Urinary bladder (tissue), 4 donors: ENCODE results near the gene KANSL1L. TPM values are rescaled to one million over a fixed set of nuclear protein-coding genes. Genes with fewer than 3 reads are reported as not detected.

ENCODE experiments used
- DNase-seq: peaks from one replicate; pipeline ENCODE4 v3.0.0-alpha.2; 2015; ENCODE audit errors: extremely low spot score
- H3K27ac ChIP-seq: one replicate; pipeline ENCODE4 v1.5.1; 2013; ENCODE audit warnings: low read depth, mild to moderate bottlenecking, moderate library complexity
- H3K36me3 ChIP-seq: one replicate; pipeline ENCODE4 v1.6.1; 2013; ENCODE audit warnings: mild to moderate bottlenecking, moderate library complexity; ENCODE audit not compliant: insufficient read depth
- H3K4me1 ChIP-seq: one replicate; pipeline ENCODE4 v1.6.1; 2013; ENCODE audit warnings: mild to moderate bottlenecking, moderate library complexity; ENCODE audit not compliant: insufficient read depth
- H3K4me3 ChIP-seq: one replicate; pipeline ENCODE4 v1.5.1; 2013; ENCODE audit warnings: low read depth, low read length
- WGBS: extraction: QIAGEN DNeasy Blood & Tissue Kit; methylation state at CpG from one replicate; pipeline ENCODE4 v1.1.7; 2013; 5-methylcytosine and 5-hydroxymethylcytosine counted together
- polyA plus RNA-seq: library from polyadenylated mRNA; stranded (reverse); fragments of 200-250 nt; gene quantifications from one replicate; pipeline ENCODE4 v1.2.3, GENCODE V29; 2013
- total RNA-seq: library from RNA; depleted of rRNA; stranded (reverse); fragments of >200 nt; gene quantifications from one replicate; pipeline ENCODE4 v1.2.3, GENCODE V29; 2014
- donor health status: healthy with polysubstance abuse.
- donor health status: healthy.

KANSL1L gene, protein sequence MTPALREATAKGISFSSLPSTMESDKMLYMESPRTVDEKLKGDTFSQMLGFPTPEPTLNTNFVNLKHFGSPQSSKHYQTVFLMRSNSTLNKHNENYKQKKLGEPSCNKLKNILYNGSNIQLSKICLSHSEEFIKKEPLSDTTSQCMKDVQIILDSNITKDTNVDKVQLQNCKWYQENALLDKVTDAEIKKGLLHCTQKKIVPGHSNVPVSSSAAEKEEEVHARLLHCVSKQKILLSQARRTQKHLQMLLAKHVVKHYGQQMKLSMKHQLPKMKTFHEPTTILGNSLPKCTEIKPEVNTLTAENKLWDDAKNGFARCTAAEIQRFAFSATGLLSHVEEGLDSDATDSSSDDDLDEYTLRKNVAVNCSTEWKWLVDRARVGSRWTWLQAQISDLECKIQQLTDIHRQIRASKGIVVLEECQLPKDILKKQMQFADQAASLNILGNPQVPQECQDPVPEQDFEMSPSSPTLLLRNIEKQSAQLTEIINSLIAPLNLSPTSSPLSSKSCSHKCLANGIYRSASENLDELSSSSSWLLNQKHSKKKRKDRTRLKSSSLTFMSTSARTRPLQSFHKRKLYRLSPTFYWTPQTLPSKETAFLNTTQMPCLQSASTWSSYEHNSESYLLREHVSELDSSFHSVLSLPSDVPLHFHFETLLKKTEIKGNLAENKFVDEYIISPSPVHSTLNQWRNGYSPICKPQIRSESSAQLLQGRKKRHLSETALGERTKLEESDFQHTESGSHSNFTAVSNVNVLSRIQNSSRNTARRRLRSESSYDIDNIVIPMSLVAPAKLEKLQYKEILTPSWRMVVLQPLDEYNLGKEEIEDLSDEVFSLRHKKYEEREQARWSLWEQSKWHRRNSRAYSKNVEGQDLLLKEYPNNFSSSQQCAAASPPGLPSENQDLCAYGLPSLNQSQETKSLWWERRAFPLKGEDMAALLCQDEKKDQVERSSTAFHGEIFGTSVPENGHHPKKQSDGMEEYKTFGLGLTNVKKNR
- total RNA-seq (92.5 TPM), polyA plus RNA-seq (13.3 TPM)

DNA sequence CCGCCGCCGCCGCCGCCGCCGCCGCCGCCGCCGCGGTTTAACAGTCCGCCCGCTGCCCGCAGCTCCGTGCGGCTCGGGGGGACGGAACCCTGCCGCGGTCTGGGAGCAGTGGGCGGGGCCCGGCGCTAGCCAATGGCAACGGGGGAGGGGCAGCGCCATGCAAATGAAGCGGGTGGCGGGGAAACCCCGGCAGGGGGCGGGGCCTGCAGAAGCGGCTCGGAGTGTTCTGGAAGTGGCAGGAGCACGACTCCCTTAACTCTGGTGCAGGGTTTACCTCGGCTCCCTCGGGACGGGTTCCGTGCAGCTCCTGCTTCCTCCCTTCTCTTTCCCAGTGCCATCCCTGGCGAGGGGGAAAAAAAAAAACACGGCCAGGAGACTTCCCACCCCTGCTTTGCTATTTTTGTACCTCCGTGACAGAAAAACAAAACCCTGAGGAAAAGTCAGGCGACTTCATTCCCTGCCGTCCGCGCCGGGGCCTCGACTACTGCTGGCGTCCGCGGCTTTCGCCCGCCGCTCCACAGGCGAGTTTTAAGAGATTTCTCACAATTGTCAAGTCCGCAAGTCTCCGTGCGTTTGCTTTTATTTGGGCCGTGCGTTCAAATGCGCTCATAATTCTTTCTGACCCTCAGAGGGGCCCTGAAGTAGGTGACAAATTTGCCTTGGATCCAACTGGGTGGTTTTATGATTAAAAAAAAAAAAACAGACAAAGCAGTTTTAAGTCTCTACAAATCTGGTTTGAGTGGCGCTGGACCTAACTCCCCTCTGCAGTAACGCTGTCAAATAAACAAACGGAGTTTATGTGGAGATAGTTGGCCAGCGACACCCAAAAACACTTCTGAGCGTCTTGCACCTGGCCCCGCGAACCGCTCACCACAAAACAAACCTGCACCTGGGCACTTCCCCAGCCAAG is at the start of gene KANSL1L:
Gene KANSL1L, minus strand, starts transcription at position 101 of the 910 bp plus-strand sequence. CDS start 16,827 bp downstream, outside the sequence.
- Histone ChIP-seq H3K4me1 (no peaks in the 10 kb centered on the region), H3K27ac (peak within 1 kb of the TSS; percentile 99), H3K4me3 (peak within 1 kb of the TSS; percentile 62), H3K36me3 (no peaks in the 10 kb centered on the region)
- under 1% methylated on average over 62 of the region's 67 CpGs for WGBS
- DNase-seq: peak; percentile 88

DNA sequence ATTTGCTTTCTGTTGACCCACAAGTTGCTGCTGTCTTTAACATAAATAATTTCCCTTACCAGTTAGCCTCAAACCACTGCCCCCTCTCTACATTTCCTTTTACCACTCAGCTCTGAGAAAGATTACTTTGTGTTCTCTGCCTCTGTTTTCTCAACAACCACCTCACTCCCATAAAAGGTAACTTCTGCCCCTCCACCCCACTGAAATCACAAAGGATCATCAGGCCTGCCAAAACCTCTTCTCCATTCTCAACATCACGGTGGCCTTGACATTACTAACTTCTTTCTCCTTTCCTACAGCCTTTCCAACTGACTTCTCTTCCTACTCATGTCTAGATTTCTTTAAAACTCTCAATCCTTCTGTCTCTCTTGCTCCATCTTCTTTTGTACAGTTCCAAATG is 43.9 kb upstream of the KANSL1L start:
- no peaks in the 10 kb centered on the region for H3K36me3 ChIP-seq
- no peaks in the 10 kb centered on the region for H3K4me1 ChIP-seq
- no peak overlapping the region for H3K27ac ChIP-seq
- H3K4me3 ChIP-seq: no peak overlapping the region
- DNase-seq: no peak
- 32% methylated on average over 1 of the region's 1 CpG for WGBS

DNA sequence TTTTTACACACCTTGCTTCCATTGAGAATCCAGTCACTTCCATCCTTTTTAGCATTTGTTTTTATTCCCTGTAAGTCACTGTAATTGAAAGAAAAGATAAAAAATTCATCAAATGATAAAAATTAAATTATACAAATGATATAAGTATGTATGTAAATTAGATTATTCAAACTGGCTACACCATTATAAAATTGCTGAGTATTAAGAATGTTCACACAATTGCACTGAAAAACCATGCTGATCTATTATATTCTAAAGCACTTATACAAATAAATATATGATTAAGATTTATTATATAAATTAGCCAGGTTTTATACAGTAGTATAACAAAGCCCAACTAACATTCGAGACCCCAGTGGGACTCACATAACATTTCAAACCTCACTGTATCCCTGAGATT is 39.0 kb upstream of the KANSL1L start:
- 93% methylated on average over 1 of the region's 1 CpG for WGBS
- Histone ChIP-seq H3K36me3 (no peaks in the 10 kb centered on the region), H3K4me1 (no peaks in the 10 kb centered on the region), H3K27ac (no peak overlapping the region), H3K4me3 (no peak overlapping the region)
- DNase-seq: no peak

DNA sequence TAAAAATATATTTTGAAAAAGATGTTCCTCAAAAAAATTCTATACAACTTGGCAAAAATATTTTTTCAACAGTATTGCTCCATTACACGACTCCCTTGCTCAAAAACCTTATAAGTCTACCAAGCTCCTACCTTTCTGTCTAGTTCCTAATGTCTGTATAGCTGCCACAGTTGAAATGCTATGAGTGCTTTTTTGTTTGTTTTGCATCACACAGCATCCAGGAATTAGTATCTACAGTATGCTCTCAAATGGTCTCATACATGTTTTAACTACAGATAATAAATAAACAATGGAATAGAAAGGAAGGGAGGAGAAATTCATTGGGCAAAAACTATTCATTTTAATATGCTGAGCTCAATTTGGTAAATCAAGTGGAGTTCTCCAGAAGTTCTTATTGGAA is 36.7 kb upstream of the KANSL1L start:
- Histone ChIP-seq H3K36me3 (no peaks in the 10 kb centered on the region), H3K4me1 (no peaks in the 10 kb centered on the region), H3K4me3 (no peak overlapping the region), H3K27ac (no peak overlapping the region)
- 78% methylated on average over 1 of the region's 1 CpG for WGBS
- no peak for DNase-seq

DNA sequence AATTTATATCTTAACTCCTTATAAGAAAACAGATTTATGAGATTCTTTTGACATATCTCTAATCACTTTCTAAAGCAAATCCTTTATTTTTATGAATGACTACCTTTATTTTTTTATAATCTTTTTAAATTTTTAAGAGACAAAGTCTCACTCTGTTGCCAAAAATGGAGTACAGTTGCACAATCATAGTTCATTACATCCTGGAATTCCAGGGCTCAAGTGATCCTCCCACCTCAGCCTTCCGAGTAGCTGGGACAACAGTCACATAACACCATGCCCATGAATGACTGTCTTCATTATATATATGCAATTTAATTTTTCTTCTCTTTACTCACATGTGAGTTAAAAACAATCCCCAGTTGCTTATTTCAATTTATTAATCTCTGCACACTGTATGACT is 32.3 kb upstream of the KANSL1L start:
- Histone ChIP-seq H3K4me3 (no peak overlapping the region), H3K4me1 (no peaks in the 10 kb centered on the region), H3K27ac (no peak overlapping the region), H3K36me3 (no peaks in the 10 kb centered on the region)
- no peak for DNase-seq
- WGBS: 60% methylated on average over 1 of the region's 1 CpG

DNA sequence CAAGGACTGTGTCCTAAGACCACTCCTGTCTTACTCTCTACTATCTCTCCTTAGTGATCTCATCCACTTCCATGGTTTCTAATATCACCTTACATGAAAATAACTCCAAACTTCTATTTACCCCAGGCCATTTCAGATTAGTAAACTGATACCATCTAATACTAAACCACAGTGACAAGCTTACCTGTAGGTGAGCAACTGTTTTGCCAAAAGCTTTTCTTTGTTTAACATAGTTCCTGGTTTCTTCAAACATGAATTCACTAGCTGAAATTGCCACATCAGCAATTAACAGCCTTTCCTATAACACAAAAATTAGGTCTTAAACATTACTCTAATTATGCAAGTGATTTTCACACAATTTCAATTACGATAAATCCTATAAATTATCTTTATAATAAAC is 31.9 kb upstream of the KANSL1L start:
- H3K4me3 ChIP-seq: no peak overlapping the region

DNA sequence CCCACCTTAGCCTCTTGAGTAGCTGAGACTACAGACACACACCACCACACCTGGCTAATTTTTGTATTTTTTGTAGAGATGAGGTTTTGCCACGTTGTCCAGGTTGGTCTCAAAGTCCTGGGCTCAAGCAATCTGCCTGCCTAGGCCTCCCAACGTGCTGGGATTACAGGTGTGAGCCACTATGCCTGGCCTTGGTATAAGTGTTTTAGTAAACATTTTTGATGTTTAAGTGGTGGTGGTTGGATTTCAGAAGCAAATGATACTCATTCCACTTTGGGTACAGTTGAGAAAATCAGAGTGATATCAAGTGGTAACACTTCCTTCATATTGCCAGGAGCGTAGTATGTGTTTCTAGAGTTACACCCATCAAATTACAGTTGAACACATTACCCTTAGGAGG is 28.6 kb upstream of the KANSL1L start:
- WGBS: 80% methylated on average over 3 of the region's 3 CpGs
- no peaks in the 10 kb centered on the region for H3K4me1 ChIP-seq
- DNase-seq: no peak
- H3K4me3 ChIP-seq: no peak overlapping the region
- H3K36me3 ChIP-seq: no peaks in the 10 kb centered on the region
- no peak overlapping the region for H3K27ac ChIP-seq

More for the DNA sequence above, 31.9 kb upstream of the KANSL1L start:
- Histone ChIP-seq H3K27ac (no peak overlapping the region), H3K4me1 (no peaks in the 10 kb centered on the region), H3K36me3 (no peaks in the 10 kb centered on the region)
- WGBS: 56% methylated on average over 1 of the region's 1 CpG
- no peak for DNase-seq

DNA sequence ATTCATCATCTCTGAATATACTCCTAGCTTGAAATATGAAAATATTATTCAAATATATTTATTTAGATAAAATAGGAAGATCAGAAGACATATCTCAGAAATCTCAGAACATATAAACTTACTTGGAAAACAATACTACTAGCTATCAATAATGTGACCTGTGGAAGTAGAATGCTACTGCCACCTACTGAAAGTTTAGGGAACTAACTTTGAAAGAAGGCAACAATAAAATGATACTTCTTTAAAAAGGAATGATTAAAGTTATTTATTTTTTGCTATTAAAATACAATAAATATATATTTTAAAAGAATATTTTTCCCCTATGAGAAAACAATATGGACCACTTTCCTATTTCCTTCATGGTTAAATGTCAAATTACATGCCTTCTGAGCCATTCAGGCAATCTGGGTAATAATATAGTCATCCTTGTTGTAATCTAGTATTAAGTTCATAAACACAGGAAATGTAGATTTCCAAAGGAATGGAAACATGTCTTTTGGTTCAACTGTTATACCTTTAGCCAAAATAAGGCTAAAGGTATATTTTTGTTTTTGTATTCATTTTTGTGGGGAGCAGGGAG is 28.1 kb upstream of the KANSL1L start:
- DNase-seq: no peak

DNA sequence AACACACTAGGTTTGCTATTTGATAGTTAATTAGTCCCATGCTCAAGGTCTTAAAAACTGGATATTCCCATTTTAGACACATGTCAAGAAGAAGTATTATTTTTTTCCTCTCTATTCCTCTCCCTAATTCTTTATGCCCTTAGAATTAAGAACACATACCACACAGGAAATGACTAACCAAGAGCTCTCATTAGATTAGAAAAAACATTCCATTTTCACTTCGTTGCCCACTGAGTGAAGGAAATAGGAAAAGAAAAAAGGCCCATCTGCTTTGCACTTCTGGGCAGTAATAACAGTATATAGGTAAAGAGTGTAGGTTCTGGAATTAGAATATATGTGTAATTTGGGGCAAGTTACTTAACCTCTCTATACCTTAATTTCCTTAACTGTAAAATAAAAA is 27.1 kb upstream of the KANSL1L start:
- H3K36me3 ChIP-seq: no peaks in the 10 kb centered on the region
- no peak for DNase-seq
- 27% methylated on average over 1 of the region's 1 CpG for WGBS
- no peaks in the 10 kb centered on the region for H3K4me1 ChIP-seq
- no peak overlapping the region for H3K4me3 ChIP-seq
- no peak overlapping the region for H3K27ac ChIP-seq

More for the DNA sequence above, 28.1 kb upstream of the KANSL1L start:
- H3K27ac ChIP-seq: no peak overlapping the region
- no peak overlapping the region for H3K4me3 ChIP-seq
- H3K36me3 ChIP-seq: no peaks in the 10 kb centered on the region
- H3K4me1 ChIP-seq: no peaks in the 10 kb centered on the region

DNA sequence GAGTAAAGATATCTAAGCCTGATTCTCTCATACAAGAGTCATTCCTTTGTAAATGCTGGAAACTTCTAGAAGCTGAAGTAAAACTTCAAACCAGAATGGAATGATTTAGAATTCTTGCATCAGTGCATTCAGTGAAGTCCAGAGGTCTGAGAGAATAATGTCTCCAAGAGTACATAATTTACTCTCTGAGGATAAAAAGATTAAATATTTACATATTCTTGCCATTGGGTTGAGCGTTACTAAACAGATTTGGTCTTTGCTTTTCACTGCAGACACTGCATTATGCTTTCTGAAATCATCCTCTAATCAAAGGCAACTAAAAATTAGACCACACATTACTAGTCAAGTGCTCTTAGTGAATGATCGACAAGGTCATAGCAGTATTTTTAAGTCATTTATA is 26.5 kb upstream of the KANSL1L start:
- H3K27ac ChIP-seq: no peak overlapping the region
- 45% methylated on average over 2 of the region's 2 CpGs for WGBS

DNA sequence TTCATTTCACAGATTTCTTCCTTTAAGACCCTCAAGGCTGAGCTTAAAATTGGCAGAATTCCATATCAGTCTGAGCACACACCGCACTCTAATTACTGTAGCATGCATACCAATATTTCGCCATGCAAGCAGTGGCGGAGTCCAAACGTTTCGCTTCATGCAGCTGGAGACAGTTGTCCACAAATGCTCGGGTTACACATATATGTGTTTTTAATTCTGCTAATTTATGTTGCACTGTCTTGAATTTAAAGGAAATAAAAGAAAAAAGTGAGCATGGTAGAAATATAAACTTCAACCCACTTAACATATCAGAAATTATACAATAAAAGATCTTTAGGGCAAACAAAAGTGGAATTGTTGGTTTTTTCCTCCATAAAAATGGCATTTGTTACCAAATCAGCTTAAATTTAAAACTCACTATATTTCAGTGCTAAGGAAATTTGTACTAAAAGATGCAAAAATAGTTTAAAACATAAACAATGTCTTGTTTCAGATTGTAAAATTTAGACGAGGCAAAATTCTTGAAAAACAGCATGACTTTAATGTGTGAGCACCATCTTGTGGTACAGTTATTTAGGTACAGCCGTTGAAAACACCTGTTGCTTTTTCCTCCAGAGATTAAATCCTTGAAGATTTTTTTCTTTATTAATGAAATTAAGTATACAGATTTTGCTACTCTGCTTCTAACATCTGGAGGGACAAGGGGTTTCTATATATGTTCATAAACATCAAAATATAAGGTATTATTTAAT is 24.1 kb upstream of the KANSL1L start:
- Histone ChIP-seq H3K4me3 (no peak overlapping the region), H3K27ac (no peak overlapping the region), H3K4me1 (no peaks in the 10 kb centered on the region), H3K36me3 (no peaks in the 10 kb centered on the region)
- no peak for DNase-seq
- WGBS: 22% methylated on average over 8 of the region's 8 CpGs

More for the DNA sequence above, 26.5 kb upstream of the KANSL1L start:
- no peaks in the 10 kb centered on the region for H3K4me1 ChIP-seq
- H3K36me3 ChIP-seq: no peaks in the 10 kb centered on the region
- DNase-seq: no peak
- no peak overlapping the region for H3K4me3 ChIP-seq

DNA sequence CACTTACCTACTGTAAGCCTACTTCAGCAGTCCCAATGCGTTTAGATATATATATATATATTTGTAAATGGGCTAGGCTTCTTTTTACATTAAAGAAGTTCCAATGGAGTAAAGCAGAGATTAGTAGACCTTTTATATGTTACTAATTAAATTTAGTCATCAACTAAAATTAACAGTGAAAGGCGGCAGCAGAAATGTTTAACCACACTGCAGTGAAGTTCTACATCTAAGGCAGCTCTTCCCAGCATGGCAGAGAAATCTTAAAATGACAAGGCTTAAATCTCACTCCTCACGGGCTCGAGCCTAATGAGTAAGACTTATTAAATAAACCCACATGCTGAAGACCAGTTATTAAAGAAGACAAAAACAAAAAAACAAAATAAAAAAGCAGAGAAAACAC is 19.1 kb upstream of the KANSL1L start:
- H3K4me3 ChIP-seq: no peak overlapping the region
- H3K27ac ChIP-seq: no peak overlapping the region
- whole genome bisulfite sequencing: 72% methylated on average over 4 of the region's 4 CpGs
- no peak for DNase-seq
- H3K36me3 ChIP-seq: no peaks in the 10 kb centered on the region
- H3K4me1 ChIP-seq: no peaks in the 10 kb centered on the region
